ENCODE data around the gene CAD.

Gene CAD

DNA sequence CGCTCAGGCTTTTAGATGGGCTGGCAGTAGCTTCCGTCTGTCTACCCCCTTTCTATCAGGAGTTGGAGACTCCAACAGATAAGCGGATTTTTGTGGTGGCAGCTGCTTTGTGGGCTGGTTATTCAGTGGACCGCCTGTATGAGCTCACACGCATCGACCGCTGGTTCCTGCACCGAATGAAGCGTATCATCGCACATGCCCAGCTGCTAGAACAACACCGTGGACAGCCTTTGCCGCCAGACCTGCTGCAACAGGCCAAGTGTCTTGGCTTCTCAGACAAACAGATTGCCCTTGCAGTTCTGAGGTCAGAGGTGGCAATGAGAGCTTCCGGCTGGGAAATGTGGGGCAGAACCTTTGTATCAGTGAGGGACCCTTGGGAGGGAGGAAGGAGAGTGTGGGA, 14.8 kb downstream of the CAD start:
- DNase-seq: no peak

DNA sequence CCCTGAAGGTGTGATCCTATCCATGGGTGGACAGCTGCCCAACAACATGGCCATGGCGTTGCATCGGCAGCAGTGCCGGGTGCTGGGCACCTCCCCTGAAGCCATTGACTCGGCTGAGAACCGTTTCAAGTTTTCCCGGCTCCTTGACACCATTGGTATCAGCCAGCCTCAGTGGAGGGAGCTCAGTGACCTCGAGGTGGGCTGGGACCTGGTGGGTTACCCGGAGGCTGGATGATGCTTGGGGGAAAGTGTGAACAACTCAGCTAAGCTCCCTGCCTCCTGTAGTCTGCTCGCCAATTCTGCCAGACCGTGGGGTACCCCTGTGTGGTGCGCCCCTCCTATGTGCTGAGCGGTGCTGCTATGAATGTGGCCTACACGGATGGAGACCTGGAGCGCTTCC, 16.2 kb downstream of the CAD start:
- DNase-seq: no peak

DNA sequence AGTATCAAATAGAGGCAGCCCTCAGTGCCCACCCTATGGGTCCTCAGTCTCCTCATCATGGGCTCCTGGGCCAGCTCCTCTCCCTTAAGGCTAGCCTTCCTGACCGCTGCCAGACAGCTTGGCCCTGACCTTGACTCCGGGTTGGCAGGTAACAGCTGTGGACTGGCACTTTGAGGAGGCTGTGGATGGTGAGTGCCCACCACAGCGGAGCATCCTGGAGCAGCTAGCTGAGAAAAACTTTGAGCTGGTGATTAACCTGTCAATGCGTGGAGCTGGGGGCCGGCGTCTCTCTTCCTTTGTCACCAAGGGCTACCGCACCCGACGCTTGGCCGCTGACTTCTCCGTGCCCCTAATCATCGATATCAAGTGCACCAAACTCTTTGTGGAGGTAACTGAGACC, 19.0 kb downstream of the CAD start:
- no peak for DNase-seq

- DNase-seq: no peak
These were observed 19.5 kb downstream of the CAD start for GRCh38 chr2:27236626-27237025.

- no peak for DNase-seq
These were observed 20.3 kb downstream of the CAD start for GRCh38 chr2:27237341-27237945.

DNA sequence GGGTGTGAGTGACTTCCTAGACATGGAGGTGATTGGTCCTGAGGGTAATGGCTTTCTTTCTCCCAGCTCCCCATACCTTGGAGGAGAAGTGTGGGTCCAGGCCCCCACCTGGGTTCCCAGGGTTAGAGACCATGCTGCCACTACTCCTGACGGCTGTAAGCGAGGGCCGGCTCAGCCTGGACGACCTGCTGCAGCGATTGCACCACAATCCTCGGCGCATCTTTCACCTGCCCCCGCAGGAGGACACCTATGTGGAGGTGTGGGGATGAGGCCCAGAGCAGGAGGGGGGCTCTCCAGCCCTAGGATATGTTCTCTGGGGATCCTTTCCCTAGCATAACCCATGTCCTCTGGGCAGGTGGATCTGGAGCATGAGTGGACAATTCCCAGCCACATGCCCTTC, 21.8 kb downstream of the CAD start:
- DNase-seq: no peak

DNA sequence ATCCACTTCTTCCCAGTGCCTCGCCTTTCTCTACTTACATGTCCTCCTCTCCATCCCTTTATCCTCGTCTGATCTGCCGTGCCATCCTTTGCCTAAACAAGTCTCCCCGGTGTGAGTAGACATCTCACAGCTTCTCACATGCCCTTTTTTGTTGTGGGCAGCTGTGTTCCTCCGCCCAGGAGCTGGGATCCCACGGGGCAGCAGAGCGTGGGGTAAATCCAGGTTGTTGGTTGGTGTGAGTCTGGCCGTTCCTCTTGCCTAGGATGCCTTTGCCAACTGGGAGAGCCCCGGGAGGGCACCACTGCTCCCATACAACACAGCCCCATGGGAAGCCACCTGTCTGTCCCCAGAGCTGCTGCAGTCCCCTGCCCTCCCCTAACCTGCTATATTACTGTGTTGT, 23.2 kb downstream of the CAD start:
- no peak for DNase-seq

DNA sequence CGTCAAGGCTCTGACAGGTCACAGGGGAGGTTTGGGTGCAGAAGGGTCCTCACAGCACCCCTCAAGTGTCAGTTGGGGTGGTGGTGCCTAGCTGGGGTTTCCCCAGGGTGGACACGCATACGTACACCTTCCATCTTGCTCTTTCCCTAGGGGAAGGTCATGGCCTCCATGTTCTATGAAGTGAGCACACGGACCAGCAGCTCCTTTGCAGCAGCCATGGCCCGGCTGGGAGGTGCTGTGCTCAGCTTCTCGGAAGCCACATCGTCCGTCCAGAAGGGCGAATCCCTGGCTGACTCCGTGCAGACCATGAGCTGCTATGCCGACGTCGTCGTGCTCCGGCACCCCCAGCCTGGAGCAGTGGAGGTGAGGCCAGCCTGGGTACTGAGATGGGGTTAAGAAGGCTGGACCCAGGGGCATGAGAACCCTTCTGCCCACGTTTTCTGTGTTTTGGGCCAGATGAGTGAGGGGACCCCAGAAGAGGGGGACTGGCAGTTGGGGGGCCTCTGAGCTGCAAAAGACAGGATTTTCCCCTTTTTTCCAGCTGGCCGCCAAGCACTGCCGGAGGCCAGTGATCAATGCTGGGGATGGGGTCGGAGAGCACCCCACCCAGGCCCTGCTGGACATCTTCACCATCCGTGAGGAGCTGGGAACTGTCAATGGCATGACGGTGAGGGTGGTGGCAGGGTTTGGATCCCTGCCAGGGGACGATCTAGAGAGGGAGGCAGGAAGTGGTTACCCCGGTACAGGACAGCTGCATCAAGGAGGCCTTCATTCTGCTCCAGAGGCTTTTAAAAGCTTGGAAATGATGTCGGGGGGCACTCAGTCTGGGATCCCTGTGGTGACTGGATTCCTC, 24.8 kb downstream of the CAD start:
- no peak for DNase-seq

GRCh38 chr2:27242614-27242951, 25.4 kb downstream of the CAD start:
- DNase-seq: no peak

DNA sequence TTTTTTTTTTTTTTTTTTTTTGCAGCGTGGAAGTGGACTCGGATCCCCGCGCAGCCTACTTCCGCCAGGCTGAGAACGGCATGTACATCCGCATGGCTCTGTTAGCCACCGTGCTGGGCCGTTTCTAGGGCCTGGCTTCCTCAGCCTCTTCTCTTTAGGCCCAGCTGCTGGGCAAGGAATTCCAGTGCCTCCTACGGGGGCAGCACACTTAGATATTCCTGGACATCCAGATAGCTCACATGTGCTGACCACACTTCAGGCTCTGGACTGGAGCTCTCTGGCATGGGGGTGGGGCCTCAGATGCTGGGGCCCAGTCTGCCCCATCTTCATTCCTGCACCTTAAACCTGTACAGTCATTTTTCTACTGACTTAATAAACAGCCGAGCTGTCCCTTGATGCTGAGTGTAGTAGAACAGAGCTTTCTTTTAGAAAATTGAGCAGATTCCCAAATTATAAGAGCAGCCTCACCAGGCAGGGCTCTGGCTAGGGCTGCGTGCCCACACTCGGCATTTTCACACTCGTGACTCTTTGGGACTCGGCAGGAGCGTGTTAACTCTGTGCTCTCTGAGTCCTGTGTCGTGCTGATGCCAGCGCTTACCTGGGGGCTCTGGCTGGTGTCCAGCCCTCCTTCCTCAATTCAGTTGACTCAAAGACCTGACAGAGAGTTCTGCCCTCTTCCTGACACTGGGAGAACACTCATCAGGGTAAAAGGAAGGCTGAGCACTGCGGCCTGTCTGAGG, 26.4 kb downstream of the CAD start:
- DNase-seq: no peak

DNA sequence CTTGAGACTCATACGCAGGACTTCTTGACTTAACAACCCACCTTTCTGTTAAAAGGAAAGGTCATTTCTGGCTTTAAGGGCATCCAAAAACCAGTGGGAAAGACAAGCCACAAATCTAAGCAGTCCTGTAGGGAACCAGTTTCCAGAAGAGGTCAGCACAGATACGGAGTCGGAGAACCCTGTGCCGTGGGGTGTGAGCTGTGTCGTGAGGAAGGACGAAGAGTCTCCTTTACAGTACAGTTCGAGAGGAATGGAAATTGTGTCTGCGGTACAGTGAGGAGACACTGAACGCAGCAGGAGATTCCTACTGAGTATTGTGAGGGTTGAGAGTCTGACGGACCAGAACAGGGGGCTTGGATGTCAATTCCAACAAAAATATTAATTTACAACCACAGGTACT, 27.9 kb downstream of the CAD start:
- no peak for DNase-seq

DNA sequence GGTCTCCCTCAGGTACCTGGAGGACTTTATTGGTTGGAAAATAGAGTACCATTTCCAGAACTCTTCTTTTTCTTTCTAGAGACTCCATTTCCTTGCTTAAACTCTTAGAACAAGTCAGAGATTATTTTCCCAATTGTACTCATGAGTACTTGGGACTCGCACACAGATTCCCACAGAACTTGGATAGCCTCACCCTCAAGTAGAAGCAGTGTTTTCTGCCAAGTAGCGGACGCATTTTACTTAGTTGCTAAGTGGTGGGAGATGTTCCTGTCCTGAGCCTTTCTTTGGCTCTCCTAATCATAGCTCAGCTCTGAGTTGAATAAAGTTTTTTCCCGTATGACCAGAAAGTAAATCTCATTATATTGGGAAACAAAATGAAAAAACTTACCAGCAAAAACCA, 28.5 kb downstream of the CAD start:
- no peak for DNase-seq

DNA sequence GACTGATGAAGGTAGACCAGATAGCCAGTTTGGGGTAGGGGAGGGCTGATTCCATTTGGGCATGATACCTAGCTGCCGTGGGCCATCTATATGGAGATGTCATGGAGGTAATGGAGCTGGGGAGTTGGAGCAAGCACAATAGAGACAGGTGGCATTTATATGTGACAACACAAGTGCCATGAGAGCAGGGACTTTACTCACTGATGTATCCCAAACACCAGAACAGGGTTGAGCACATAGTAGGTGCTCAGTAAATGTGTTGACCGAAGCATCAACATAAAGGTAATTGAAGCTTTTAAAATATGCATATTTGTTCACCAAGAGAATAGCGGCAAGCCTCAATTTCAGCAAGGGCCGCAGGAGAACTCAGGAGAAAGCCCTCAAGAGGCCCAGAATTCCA, 30.7 kb downstream of the CAD start:
- DNase-seq: no peak

DNA sequence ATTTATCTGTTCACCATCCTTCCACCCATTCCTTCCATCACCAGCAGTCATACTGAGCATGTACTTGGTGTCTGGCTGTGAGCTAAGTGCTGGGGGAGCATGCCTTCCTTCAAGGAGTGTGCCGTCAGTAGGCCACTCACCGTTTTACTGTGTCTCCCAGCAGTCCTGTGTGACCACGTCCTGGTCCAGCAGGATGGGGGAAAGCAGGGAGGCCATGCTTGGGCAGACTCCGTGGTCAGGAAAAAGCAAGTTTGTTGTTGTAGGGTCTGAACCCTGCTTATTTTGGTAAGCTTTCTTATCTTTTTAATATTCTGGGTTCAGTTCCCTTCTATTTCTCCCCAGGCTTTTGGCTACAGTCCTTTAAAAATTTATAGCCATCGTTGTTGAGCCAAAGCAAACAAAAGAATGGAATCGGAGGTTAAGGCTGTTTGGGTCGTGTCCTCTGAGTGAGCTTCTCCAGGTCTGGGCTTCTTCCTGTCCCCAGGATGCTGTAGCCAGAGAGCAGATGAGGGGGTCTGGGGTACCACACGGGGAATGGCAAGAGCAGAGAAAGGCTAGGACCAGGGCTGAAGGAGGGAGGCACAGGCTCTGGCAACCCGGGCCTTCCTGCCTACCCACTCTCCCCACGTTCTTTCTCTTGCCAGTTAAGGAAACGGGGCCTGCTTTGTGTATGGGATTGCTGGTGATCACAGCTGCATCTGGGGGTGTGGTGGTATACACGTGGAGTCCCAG, 32.2 kb downstream of the CAD start:
- no peak for DNase-seq

GRCh38 chr2:27249891-27250651, 32.9 kb downstream of the CAD start:
- DNase-seq: peak; percentile 59

DNA sequence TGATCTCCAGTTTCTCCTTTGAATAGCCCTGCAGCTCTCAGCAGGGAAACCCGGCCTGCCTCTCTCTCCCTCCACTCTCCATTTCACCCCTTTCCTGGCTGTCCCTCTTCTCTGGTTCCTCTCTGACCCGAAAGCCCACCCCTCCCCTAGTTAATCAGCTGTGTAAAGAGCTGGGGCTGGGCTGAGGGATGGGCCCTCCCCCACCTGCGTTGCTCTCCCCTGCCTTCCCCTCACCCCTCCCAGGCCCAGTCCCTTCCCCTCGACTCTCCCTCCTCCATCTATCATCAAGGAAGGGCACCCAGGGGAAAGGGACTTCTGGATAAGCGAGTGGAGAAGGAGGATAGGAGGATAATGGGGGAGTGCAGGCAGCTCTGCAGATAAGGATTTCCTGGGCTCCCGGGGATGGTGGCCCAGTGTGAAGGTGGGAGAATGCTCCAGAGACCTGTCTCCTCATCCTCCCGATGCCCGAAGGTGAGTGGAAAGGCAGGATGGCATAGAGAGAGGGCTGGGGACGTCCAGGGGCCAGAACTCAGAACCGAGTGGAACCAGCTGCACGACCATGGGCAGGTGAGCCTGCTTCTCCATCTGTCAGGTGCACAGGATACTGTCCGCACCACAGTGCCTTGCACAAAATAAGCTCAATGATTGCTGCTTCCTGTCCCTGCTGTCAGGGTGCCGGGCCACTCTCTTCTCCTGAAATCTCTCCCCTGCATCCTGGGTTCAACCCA, 33.6 kb downstream of the CAD start:
- no peak for DNase-seq

- no peak for DNase-seq
These were observed 34.6 kb downstream of the CAD start for GRCh38 chr2:27251766-27252165.

DNA sequence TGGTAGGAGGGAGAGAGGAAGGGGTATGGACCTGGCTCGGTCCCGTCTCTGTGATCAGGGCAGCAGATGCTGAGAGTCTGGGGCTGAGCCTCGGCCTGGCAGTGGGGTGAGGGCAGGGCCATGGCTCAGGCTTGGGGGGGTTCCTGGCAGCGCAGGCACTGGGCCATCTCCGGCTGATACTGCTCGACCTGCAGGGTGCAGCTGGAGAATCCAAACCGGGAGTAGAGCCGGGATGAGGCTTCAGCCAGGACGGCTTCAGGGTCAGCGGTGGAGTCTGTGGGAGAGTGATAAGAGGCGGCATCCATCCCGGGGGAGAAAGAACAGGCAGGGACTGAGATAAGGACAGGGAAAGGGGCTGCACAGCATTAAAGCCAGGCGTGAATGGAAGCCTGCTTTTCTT, 38.0 kb downstream of the CAD start:
- DNase-seq: no peak

GRCh38 chr2:27255660-27256059, 38.5 kb downstream of the CAD start:
- DNase-seq: no peak

DNA sequence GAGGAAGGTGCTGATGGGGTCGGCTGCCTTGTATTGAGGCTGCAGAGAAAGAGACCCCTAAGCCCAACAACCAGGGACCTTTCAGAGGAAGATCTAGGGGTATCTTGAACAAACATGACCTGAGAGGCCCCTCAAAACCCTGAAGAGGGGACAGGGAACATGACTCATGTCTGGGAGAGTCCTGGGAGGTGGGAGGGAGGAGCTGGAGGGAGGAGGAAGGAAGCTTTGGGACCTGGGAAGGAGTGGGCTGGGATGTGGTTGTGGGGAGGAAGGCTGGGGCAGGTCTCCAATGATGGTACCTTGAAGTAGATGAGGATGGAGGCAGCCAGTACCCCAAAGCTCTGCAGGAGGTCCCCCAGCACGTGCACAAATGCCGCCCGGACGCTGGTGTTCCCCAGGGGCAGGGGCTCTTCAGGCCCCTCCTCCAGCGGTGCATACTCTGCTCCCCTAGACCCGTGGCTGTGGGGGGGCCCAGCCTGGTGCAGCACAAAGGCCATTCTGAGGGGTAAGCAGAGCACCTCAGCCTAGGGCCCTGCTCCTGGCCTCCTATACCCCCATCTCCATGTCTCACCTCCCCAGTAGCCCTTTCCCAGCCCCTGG, 39.8 kb downstream of the CAD start:
- DNase-seq: no peak

DNA sequence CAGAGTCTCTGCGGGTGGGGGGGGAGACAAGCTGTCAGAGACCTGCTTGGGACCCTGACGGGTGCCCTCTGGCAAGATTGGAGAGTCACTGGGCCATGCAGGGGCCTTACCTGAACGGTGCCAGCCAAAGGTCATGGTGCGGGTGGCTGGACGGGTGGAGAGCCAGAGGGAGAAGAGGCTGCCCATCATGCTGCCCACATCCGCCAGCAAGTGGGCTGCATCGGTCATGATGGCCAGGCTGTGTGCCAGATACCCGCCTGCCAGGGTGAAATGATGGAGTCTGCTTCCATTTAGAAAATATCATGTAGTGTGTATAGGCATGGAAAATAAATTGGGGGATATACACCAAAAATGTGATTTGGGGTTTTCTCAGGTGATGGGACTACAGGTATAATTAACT, 40.9 kb downstream of the CAD start:
- no peak for DNase-seq

All from MV-4-11 (cell line).